Tibial nerve (tissue), 4 donors: ENCODE data around the gene CD81.

Experiments
- CTCF ChIP-seq, 5 experiments: fragments of 200-600 bp in 3 of 5; fragments of 450-650 bp in 2 of 5; sonication (generic) in 3 of 5; IDR thresholded peaks; one replicate each; pipeline ENCODE4 v1.5.1; 2016 to 2019; ENCODE audit warnings: antibody characterized with exemption in 5 of 5, mild to moderate bottlenecking in 3 of 5, moderate library complexity in 2 of 5
- EP300 ChIP-seq, 2 donors: sonication (generic); formaldehyde crosslinking; IDR thresholded peaks; one replicate each; pipeline ENCODE4 v1.6.1; 2017; ENCODE audit warnings: antibody characterized with exemption in 2 of 2, mild to moderate bottlenecking in 1 of 2
- POLR2A ChIP-seq, 2 donors: fragments of 450-650 bp; IDR thresholded peaks; one replicate each; pipeline ENCODE4 v1.6.1; 2017; ENCODE audit warnings: antibody characterized with exemption in 2 of 2, mild to moderate bottlenecking in 2 of 2, moderate library complexity in 2 of 2

GRCh38 chr11:2428322-2428795 is 51.2 kb downstream of the CD81 start:
- TF ChIP-seq CTCF (IDR thresholded peaks at IDR 0.05) = peak; percentile 57 to 85 (median 83)
- no peak for TF ChIP-seq EP300 (IDR thresholded peaks at IDR 0.05)
- TF ChIP-seq POLR2A (IDR thresholded peaks at IDR 0.05) = no peak
